HEK293 (cell line): ENCODE measurements around the gene IMMP2L.

ENCODE experiments used
- CTCF ChIA-PET: fragments of 350-600 bp; formaldehyde crosslinking; extraction: SDS; loops from one replicate; lab custom pipeline; 2021; ENCODE audit warnings: antibody characterized with exemption; lab: Yijun Ruan, JAX
- POLR2A ChIA-PET: fragments of 300-600 bp; formaldehyde crosslinking; extraction: SDS; loops from one replicate; lab custom pipeline; 2020; ENCODE audit warnings: antibody characterized with exemption, inconsistent platforms; lab: Yijun Ruan, JAX
- H3K27ac ChIP-seq: fragments of 200-500 bp; sonication (Bioruptor generic); 2 replicates; pipeline ENCODE4 v1.5.1; 2014; ENCODE audit warnings: low read depth, low read length, control low read depth, inconsistent platforms; ENCODE audit errors: extremely low read depth
- H3K36me3 ChIP-seq, 2 experiments: fragments of 200-500 bp in 1 of 2; sonication (Bioruptor generic) in 1 of 2; 1 replicate in 1 of 2; 2 replicates in 1 of 2; pipeline ENCODE4 v1.5.1; 2014 to 2017; ENCODE audit warnings: inconsistent platforms in 2 of 2, low read length in 2 of 2; ENCODE audit not compliant: control insufficient read depth in 2 of 2, insufficient read depth in 1 of 2
- H3K4me1 ChIP-seq: fragments of 200-500 bp; sonication (Bioruptor generic); 2 replicates; pipeline ENCODE4 v1.5.1; 2014; ENCODE audit warnings: mild to moderate bottlenecking, low read length, inconsistent platforms; ENCODE audit not compliant: control insufficient read depth, insufficient read depth
- H3K4me3 ChIP-seq: 2 replicates; pipeline ENCODE4 v1.5.1; 2011; ENCODE audit warnings: low read depth, mild to moderate bottlenecking, control low read depth, low read length, moderate library complexity
- H3K9me3 ChIP-seq: fragments of 200-500 bp; sonication (Bioruptor generic); 2 replicates; pipeline ENCODE4 v1.5.1; 2014; ENCODE audit warnings: low read depth, low read length, inconsistent platforms; ENCODE audit not compliant: control insufficient read depth, insufficient read depth
- GLI2 ChIP-seq: fragments of 450-650 bp; formaldehyde crosslinking; IDR thresholded peaks from 2 replicates; pipeline ENCODE4; 2017; ENCODE audit warnings: missing biosample characterization, missing genetic modification characterization, low read depth, borderline replicate concordance
- HOXD13 ChIP-seq: sonication (generic); formaldehyde crosslinking; IDR thresholded peaks from 2 replicates; pipeline ENCODE4 v1.8.0; 2022; ENCODE audit warnings: missing genetic modification reagents, borderline replicate concordance
- KLF9 ChIP-seq: fragments of 450-650 bp; formaldehyde crosslinking; IDR thresholded peaks from 2 replicates; pipeline ENCODE4 v1.5.1; 2016; ENCODE audit warnings: missing biosample characterization, missing genetic modification characterization, low read depth
- SP7 ChIP-seq: fragments of 450-650 bp; formaldehyde crosslinking; IDR thresholded peaks from 2 replicates; pipeline ENCODE4 v1.5.1; 2016; ENCODE audit warnings: missing biosample characterization, missing genetic modification characterization
- ZNF16 ChIP-seq: fragments of 450-650 bp; formaldehyde crosslinking; IDR thresholded peaks from 2 replicates; pipeline ENCODE4 v1.5.1; 2016; ENCODE audit warnings: low read depth, missing biosample characterization, missing genetic modification characterization
- ZNF221 ChIP-seq: fragments of 450-650 bp; formaldehyde crosslinking; IDR thresholded peaks from 2 replicates; pipeline ENCODE4 v1.5.1; 2017; ENCODE audit warnings: missing biosample characterization, missing genetic modification characterization, borderline replicate concordance
- ZNF366 ChIP-seq: fragments of 450-650 bp; formaldehyde crosslinking; conservative IDR thresholded peaks from 2 replicates; pipeline ENCODE4 v1.5.1; 2016; ENCODE audit warnings: missing biosample characterization, missing genetic modification characterization
- ZNF48 ChIP-seq: fragments of 450-650 bp; formaldehyde crosslinking; IDR thresholded peaks from 2 replicates; pipeline ENCODE4 v1.5.1; 2016; ENCODE audit warnings: missing biosample characterization, missing genetic modification characterization
- ZNF548 ChIP-seq: fragments of 450-650 bp; formaldehyde crosslinking; IDR thresholded peaks from 2 replicates; pipeline ENCODE4 v1.5.1; 2016; ENCODE audit warnings: missing biosample characterization, missing genetic modification characterization
- ZNF549 ChIP-seq: fragments of 450-650 bp; IDR thresholded peaks from 2 replicates; pipeline ENCODE4 v1.5.1; 2018; ENCODE audit warnings: missing biosample characterization, missing genetic modification characterization, mild to moderate bottlenecking, inconsistent platforms, moderate library complexity
- ZNF555 ChIP-seq: fragments of 450-650 bp; formaldehyde crosslinking; conservative IDR thresholded peaks from 2 replicates; pipeline ENCODE4 v1.5.1; 2017; ENCODE audit warnings: missing biosample characterization, mild to moderate bottlenecking, missing genetic modification characterization, inconsistent platforms
- ZNF571 ChIP-seq: fragments of 450-650 bp; formaldehyde crosslinking; IDR thresholded peaks from 2 replicates; pipeline ENCODE4 v1.5.0; 2017; ENCODE audit warnings: missing biosample characterization, missing genetic modification characterization
- ZNF624 ChIP-seq: fragments of 450-650 bp; formaldehyde crosslinking; IDR thresholded peaks from 2 replicates; pipeline ENCODE4 v1.5.1; 2017; ENCODE audit warnings: missing biosample characterization, missing genetic modification characterization
- ZNF747 ChIP-seq: fragments of 450-650 bp; formaldehyde crosslinking; IDR thresholded peaks from 2 replicates; pipeline ENCODE4 v1.5.1; 2016; ENCODE audit warnings: missing biosample characterization, missing genetic modification characterization
- ZNF777 ChIP-seq: fragments of 450-650 bp; formaldehyde crosslinking; IDR thresholded peaks from 2 replicates; pipeline ENCODE4 v1.5.1; 2017; ENCODE audit warnings: missing biosample characterization, missing genetic modification characterization, borderline replicate concordance
- ZNF785 ChIP-seq: fragments of 450-650 bp; formaldehyde crosslinking; IDR thresholded peaks from 2 replicates; pipeline ENCODE4 v1.5.1; 2016; ENCODE audit warnings: missing biosample characterization, missing genetic modification characterization
- ZSCAN30 ChIP-seq: fragments of 450-650 bp; IDR thresholded peaks from 2 replicates; pipeline ENCODE4 v1.5.1; 2018; ENCODE audit warnings: missing biosample characterization, mild to moderate bottlenecking, missing genetic modification characterization, moderate library complexity
- TF ChIP-seq, protein P1 (sequence below): fragments of 450-650 bp; formaldehyde crosslinking; IDR thresholded peaks from 2 replicates; pipeline ENCODE4 v1.5.1; 2016; ENCODE audit warnings: missing biosample characterization, missing genetic modification characterization
- TF ChIP-seq, protein P2 (sequence below): fragments of 450-650 bp; formaldehyde crosslinking; IDR thresholded peaks from 2 replicates; pipeline ENCODE4 v1.5.1; 2016; ENCODE audit warnings: missing biosample characterization, missing genetic modification characterization
- TF ChIP-seq, protein P3 (sequence below): fragments of 450-650 bp; formaldehyde crosslinking; IDR thresholded peaks from 2 replicates; pipeline ENCODE4 v1.5.1; 2016; ENCODE audit warnings: missing biosample characterization, missing genetic modification characterization

IMMP2L gene

DNA sequence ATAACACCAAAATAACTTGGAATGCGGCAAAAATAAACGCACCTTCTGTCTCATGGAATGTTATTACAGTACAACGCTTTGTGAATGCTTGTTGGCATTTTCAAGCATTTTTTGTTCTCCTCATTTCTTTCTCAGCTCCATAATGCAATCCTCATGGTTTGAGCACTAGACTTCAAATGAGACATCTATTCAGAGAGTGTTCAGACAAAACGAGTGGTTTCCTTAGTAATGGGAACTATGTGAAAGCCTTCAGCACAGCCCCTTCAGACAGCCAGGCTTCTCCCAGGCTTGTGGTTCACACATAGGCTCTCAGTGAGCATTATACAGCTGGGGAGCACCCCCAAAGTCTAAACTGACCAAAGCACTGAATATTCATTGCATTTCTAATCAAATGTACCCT, 479.9 kb downstream of the IMMP2L start (continued):
- TF ChIP-seq ZNF555 (tag by site-specific recombination), result no peak

DNA sequence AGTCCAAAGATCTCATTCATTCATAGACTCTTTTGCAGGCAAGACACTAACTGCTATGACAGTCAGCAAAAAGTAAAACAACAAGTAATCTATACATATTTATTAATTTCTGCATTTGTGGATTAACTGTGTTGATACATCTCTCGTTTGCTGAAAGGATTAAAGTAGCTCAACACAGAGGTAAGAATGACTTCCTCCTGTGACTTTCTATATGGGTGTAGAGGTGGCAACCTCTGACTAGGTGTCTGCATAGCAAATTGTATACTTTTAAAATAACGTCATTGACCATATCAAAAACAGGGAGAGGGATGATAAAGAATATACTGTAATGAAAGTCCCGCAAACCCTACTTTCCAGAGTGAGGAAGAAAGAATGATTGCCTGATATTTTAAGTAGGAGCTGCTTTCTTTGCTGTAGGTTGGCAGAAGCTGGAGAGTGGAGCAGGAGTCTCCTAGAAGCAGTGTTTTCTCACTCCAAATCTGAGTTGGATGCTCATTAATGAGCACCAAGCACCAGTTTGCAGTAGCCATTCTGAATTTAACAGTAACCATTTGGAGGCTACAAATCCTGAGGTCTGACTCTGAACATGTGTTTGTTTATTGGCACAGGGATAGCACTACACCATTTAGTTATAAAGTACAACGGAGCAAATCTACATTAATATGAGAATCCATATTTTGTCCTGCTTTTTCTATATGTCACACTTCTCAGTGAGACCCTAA, 480.6 kb downstream of the IMMP2L start:
- POLR2A ChIA-PET, result no interaction called here
- Histone ChIP-seq H3K4me3 (no peak overlapping the region), H3K4me1 (no peaks in the 10 kb centered on the region), H3K9me3 (no peaks in the 10 kb centered on the region), H3K27ac (no peak overlapping the region), H3K36me3 (no peaks in the 10 kb centered on the region)
- TF ChIP-seq HOXD13, result no peak
- no peak for TF ChIP-seq KLF9 (tag by site-specific recombination)
- TF ChIP-seq ZNF549 (tag by site-specific recombination), result no peak
- TF ChIP-seq, protein P1, sequence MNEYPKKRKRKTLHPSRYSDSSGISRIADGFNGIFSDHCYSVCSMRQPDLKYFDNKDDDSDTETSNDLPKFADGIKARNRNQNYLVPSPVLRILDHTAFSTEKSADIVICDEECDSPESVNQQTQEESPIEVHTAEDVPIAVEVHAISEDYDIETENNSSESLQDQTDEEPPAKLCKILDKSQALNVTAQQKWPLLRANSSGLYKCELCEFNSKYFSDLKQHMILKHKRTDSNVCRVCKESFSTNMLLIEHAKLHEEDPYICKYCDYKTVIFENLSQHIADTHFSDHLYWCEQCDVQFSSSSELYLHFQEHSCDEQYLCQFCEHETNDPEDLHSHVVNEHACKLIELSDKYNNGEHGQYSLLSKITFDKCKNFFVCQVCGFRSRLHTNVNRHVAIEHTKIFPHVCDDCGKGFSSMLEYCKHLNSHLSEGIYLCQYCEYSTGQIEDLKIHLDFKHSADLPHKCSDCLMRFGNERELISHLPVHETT, result no peak
- no peak for TF ChIP-seq SP7 (tag by site-specific recombination)
- no peak for TF ChIP-seq ZNF16 (tag by site-specific recombination)
- TF ChIP-seq, protein P2, sequence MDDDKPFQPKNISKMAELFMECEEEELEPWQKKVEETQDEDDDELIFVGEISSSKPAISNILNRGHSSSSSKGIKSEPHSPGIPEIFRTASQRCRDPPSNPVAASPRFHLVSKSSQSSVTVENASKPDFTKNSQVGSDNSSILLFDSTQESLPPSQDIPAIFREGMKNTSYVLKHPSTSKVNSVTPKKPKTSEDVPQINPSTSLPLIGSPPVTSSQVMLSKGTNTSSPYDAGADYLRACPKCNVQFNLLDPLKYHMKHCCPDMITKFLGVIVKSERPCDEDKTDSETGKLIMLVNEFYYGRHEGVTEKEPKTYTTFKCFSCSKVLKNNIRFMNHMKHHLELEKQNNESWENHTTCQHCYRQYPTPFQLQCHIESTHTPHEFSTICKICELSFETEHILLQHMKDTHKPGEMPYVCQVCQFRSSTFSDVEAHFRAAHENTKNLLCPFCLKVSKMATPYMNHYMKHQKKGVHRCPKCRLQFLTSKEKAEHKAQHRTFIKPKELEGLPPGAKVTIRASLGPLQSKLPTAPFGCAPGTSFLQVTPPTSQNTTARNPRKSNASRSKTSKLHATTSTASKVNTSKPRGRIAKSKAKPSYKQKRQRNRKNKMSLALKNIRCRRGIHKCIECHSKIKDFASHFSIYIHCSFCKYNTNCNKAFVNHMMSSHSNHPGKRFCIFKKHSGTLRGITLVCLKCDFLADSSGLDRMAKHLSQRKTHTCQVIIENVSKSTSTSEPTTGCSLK (tag by site-specific recombination), result no peak
- TF ChIP-seq, protein P3, sequence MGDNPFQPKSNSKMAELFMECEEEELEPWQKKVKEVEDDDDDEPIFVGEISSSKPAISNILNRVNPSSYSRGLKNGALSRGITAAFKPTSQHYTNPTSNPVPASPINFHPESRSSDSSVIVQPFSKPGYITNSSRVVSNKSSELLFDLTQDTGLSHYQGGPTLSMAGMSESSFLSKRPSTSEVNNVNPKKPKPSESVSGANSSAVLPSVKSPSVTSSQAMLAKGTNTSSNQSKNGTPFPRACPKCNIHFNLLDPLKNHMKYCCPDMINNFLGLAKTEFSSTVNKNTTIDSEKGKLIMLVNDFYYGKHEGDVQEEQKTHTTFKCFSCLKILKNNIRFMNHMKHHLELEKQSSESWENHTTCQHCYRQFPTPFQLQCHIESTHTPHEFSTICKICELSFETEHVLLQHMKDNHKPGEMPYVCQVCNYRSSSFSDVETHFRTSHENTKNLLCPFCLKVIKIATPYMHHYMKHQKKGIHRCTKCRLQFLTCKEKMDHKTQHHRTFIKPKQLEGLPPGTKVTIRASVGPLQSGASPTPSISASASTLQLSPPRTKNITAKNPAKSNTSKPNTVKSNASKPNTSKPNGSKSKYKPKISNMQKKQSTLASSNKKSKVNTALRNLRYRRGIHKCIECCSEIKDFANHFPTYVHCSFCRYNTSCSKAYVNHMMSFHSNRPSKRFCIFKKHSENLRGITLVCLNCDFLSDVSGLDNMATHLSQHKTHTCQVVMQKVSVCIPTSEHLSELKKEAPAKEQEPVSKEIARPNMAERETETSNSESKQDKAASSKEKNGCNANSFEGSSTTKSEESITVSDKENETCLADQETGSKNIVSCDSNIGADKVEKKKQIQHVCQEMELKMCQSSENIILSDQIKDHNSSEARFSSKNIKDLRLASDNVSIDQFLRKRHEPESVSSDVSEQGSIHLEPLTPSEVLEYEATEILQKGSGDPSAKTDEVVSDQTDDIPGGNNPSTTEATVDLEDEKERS (tag by site-specific recombination), result no peak
- TF ChIP-seq ZNF221 (tag by site-specific recombination), result no peak
- no peak for TF ChIP-seq GLI2 (tag by site-specific recombination)
- TF ChIP-seq ZSCAN30 (tag by site-specific recombination), result no peak
- TF ChIP-seq ZNF48 (tag by site-specific recombination), result no peak
- no peak for TF ChIP-seq ZNF624 (tag by site-specific recombination)
- no peak for TF ChIP-seq ZNF777 (tag by site-specific recombination)
- TF ChIP-seq ZNF747, result no peak
- CTCF ChIA-PET, result no interaction called here

DNA sequence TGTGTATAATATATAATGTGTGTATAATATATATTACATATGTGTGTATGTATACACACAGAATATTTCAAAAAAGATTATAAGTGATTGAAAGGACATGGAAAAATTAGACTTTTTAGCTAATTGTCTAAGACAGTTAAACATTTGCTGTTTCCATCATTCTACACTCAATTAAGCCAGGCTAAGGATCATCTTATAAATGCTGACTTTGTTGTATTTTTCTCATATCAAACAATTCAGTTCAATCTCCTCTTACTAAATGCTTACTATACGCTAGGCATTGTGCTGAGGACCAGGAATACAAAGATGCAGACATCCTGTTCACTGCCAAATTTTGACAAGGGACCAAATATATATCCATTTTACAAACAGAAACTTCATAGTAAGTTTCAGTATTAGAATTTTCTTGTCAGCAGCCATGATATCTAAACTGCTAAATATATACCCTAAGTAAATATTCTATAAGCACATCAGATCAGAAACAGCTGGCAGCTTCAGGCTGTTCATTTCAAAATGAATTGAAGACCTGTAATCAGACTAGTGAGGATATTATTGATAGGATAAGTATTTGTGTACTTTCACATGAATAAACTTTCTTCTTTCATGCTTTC, 481.7 kb downstream of the IMMP2L start:
- H3K36me3 ChIP-seq, result no peaks in the 10 kb centered on the region
- H3K27ac ChIP-seq, result no peak overlapping the region
- ChIA-PET POLR2A (no interaction called here), CTCF (interaction anchor here (0.5 kb wide), 2 partner anchors 610 to 1344 kb away, joined by 3 to 5 read pairs; no protein-coding TSS in a partner anchor)
- TF ChIP-seq ZNF785 (tag by site-specific recombination) (no peak), ZNF548 (tag by site-specific recombination) (no peak), ZNF571 (tag by site-specific recombination) (no peak), ZNF366 (tag by site-specific recombination) (no peak)
- TF ChIP-seq, all 188 proteins: peak for 0
- Histone ChIP-seq H3K9me3 (no peaks in the 10 kb centered on the region), H3K4me1 (no peaks in the 10 kb centered on the region), H3K4me3 (no peak overlapping the region)
